HepG2 (cell line): Measurements from ENCODE around the gene KPNB1. TPM values are rescaled to one million over a fixed set of nuclear protein-coding genes. Genes with fewer than 3 reads are reported as not detected.

Experiments
- CHD4 ChIP-seq: fragments of 200-600 bp; sonication (generic); IDR thresholded peaks from 2 replicates; pipeline ENCODE4 v1.7.0; 2017; ENCODE audit warnings: mild to moderate bottlenecking, low read length, borderline replicate concordance
- KAT8 ChIP-seq: IDR thresholded peaks from 2 replicates; pipeline ENCODE4 v1.6.1; 2016; ENCODE audit warnings: missing genetic modification reagents, missing compliant biosample characterization
- MATR3 ChIP-seq: sonication (generic); formaldehyde crosslinking; IDR thresholded peaks from 2 replicates; pipeline ENCODE4 v1.4.0; 2020; ENCODE audit warnings: missing genetic modification reagents
- PCBP2 ChIP-seq: fragments of 200-400 bp; formaldehyde crosslinking; optimal IDR thresholded peaks from 2 replicates; pipeline ENCODE3; 2018; ENCODE audit warnings: low read length, low read depth; ENCODE audit not compliant: poor library complexity, severe bottlenecking
- PHF8 ChIP-seq: sonication (generic); formaldehyde crosslinking; IDR thresholded peaks from 2 replicates; pipeline ENCODE4 v1.5.0; 2020; ENCODE audit warnings: missing genetic modification reagents
- ZNF354B ChIP-seq: sonication (generic); formaldehyde crosslinking; IDR thresholded peaks from 2 replicates; pipeline ENCODE4 v1.8.0; 2022; ENCODE audit warnings: mild to moderate bottlenecking, missing genetic modification reagents
- ZNF546 ChIP-seq: sonication (generic); formaldehyde crosslinking; conservative IDR thresholded peaks from 2 replicates; pipeline ENCODE4 v1.8.1; 2023; ENCODE audit warnings: mild to moderate bottlenecking, missing genetic modification reagents
- ZNF562 ChIP-seq: sonication (generic); formaldehyde crosslinking; IDR thresholded peaks from 2 replicates; pipeline ENCODE4 v1.8.0; 2022; ENCODE audit warnings: missing genetic modification reagents, borderline replicate concordance
- ZNF660 ChIP-seq: sonication (generic); formaldehyde crosslinking; IDR thresholded peaks from 2 replicates; pipeline ENCODE4 v1.5.1; 2020; ENCODE audit warnings: mild to moderate bottlenecking, low read depth, missing genetic modification reagents, borderline replicate concordance
- polyA plus RNA-seq, 8 experiments: library from polyadenylated mRNA; depleted of rRNA in 3 of 8; stranded (reverse) in 7 of 8; unstranded in 1 of 8; fragments of >200 nt; fragmentation: Illumina TruSeq in 4 of 8; extraction: Trizol in 4 of 8; gene quantifications; 2 replicates each; pipeline versions ENCODE4 v1.2.1 to v1.2.3, GENCODE V29; 2011 to 2016; ENCODE audit warnings: low read depth in 4 of 8, missing spikeins in 1 of 8, mixed read lengths in 1 of 8; ENCODE audit not compliant: insufficient read depth in 1 of 8
- total RNA-seq, 5 experiments: library from RNA; depleted of rRNA; stranded (reverse); fragments of >200 nt; fragmentation: Illumina TruSeq; extraction: Trizol; gene quantifications; 2 replicates each; pipeline ENCODE4 v1.2.3, GENCODE V29; 2016; ENCODE audit warnings: low read depth in 1 of 5
- TF ChIP-seq, protein P1 (sequence below), 2 experiments: sonication (generic) in 1 of 2; formaldehyde crosslinking in 1 of 2; IDR thresholded peaks; 2 replicates each; pipeline versions ENCODE4 v1.6.1 to v1.9.0; 2014 to 2022; ENCODE audit warnings: antibody characterized with exemption in 1 of 2, borderline replicate concordance in 1 of 2, inconsistent platforms in 1 of 2, low read depth in 1 of 2, missing genetic modification reagents in 1 of 2
- TF ChIP-seq, protein P2 (sequence below): IDR thresholded peaks from 2 replicates; pipeline ENCODE4 v1.6.1; 2016; ENCODE audit warnings: low read depth, missing genetic modification reagents, missing compliant biosample characterization
- TF ChIP-seq, protein P3 (sequence below): sonication (generic); formaldehyde crosslinking; IDR thresholded peaks from 2 replicates; pipeline ENCODE4 v1.5.0; 2020; ENCODE audit warnings: mild to moderate bottlenecking, missing genetic modification reagents
- TF ChIP-seq, protein P4 (sequence below): sonication (generic); formaldehyde crosslinking; IDR thresholded peaks from 2 replicates; pipeline ENCODE4 v1.4.0; 2020; ENCODE audit warnings: missing genetic modification reagents

Gene KPNB1
- total and polyA plus RNA-seq, 2 of the 13 experiments (the other 11 are each of a cell fraction or from before 2014, with no cell fraction given), result 164 to 424 TPM

DNA sequence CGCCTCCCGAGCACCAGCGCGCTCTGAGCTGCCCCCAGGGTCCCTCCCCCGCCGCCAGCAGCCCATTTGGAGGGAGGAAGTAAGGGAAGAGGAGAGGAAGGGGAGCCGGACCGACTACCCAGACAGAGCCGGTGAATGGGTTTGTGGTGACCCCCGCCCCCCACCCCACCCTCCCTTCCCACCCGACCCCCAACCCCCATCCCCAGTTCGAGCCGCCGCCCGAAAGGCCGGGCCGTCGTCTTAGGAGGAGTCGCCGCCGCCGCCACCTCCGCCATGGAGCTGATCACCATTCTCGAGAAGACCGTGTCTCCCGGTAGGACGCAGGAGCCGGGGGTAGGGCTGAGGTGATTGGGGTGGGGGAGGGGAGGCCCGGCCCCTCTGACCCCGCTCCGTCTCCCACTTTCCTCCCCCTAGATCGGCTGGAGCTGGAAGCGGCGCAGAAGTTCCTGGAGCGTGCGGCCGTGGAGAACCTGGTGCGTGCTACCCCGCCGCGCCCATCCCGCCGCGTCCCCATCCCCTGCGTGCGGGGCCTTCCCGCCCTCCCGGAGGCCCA, 329 bp downstream of the KPNB1 start (continued):
- TF ChIP-seq, protein P1, sequence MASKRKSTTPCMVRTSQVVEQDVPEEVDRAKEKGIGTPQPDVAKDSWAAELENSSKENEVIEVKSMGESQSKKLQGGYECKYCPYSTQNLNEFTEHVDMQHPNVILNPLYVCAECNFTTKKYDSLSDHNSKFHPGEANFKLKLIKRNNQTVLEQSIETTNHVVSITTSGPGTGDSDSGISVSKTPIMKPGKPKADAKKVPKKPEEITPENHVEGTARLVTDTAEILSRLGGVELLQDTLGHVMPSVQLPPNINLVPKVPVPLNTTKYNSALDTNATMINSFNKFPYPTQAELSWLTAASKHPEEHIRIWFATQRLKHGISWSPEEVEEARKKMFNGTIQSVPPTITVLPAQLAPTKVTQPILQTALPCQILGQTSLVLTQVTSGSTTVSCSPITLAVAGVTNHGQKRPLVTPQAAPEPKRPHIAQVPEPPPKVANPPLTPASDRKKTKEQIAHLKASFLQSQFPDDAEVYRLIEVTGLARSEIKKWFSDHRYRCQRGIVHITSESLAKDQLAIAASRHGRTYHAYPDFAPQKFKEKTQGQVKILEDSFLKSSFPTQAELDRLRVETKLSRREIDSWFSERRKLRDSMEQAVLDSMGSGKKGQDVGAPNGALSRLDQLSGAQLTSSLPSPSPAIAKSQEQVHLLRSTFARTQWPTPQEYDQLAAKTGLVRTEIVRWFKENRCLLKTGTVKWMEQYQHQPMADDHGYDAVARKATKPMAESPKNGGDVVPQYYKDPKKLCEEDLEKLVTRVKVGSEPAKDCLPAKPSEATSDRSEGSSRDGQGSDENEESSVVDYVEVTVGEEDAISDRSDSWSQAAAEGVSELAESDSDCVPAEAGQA (IDR thresholded peaks at IDR 0.05; ENCODE audit: low read depth), result no peak
- TF ChIP-seq, protein P1 (CRISPR knock-in tag; IDR thresholded peaks at IDR 0.05; ENCODE audit: borderline replicate concordance), result peak; percentile 26
- peak; percentile 92 for TF ChIP-seq PCBP2
- TF ChIP-seq ZNF546, result peak; percentile 65; the same call in 1 of the 2 replicates
- peak; percentile 58 for TF ChIP-seq PHF8 (CRISPR knock-in tag)
- no peak for TF ChIP-seq CHD4
- TF ChIP-seq, protein P2, sequence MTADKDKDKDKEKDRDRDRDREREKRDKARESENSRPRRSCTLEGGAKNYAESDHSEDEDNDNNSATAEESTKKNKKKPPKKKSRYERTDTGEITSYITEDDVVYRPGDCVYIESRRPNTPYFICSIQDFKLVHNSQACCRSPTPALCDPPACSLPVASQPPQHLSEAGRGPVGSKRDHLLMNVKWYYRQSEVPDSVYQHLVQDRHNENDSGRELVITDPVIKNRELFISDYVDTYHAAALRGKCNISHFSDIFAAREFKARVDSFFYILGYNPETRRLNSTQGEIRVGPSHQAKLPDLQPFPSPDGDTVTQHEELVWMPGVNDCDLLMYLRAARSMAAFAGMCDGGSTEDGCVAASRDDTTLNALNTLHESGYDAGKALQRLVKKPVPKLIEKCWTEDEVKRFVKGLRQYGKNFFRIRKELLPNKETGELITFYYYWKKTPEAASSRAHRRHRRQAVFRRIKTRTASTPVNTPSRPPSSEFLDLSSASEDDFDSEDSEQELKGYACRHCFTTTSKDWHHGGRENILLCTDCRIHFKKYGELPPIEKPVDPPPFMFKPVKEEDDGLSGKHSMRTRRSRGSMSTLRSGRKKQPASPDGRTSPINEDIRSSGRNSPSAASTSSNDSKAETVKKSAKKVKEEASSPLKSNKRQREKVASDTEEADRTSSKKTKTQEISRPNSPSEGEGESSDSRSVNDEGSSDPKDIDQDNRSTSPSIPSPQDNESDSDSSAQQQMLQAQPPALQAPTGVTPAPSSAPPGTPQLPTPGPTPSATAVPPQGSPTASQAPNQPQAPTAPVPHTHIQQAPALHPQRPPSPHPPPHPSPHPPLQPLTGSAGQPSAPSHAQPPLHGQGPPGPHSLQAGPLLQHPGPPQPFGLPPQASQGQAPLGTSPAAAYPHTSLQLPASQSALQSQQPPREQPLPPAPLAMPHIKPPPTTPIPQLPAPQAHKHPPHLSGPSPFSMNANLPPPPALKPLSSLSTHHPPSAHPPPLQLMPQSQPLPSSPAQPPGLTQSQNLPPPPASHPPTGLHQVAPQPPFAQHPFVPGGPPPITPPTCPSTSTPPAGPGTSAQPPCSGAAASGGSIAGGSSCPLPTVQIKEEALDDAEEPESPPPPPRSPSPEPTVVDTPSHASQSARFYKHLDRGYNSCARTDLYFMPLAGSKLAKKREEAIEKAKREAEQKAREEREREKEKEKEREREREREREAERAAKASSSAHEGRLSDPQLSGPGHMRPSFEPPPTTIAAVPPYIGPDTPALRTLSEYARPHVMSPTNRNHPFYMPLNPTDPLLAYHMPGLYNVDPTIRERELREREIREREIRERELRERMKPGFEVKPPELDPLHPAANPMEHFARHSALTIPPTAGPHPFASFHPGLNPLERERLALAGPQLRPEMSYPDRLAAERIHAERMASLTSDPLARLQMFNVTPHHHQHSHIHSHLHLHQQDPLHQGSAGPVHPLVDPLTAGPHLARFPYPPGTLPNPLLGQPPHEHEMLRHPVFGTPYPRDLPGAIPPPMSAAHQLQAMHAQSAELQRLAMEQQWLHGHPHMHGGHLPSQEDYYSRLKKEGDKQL (CRISPR knock-in tag), result no peak
- TF ChIP-seq MATR3 (CRISPR knock-in tag), result no peak
- no peak for TF ChIP-seq KAT8 (CRISPR knock-in tag)
- no peak for TF ChIP-seq ZNF660
- TF ChIP-seq, protein P3, sequence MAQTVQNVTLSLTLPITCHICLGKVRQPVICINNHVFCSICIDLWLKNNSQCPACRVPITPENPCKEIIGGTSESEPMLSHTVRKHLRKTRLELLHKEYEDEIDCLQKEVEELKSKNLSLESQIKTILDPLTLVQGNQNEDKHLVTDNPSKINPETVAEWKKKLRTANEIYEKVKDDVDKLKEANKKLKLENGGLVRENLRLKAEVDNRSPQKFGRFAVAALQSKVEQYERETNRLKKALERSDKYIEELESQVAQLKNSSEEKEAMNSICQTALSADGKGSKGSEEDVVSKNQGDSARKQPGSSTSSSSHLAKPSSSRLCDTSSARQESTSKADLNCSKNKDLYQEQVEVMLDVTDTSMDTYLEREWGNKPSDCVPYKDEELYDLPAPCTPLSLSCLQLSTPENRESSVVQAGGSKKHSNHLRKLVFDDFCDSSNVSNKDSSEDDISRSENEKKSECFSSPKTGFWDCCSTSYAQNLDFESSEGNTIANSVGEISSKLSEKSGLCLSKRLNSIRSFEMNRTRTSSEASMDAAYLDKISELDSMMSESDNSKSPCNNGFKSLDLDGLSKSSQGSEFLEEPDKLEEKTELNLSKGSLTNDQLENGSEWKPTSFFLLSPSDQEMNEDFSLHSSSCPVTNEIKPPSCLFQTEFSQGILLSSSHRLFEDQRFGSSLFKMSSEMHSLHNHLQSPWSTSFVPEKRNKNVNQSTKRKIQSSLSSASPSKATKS, result 0 out of 2 replicates have a peak, but pooled peaks have one; percentile 11
- 0 out of 2 replicates have a peak, but pooled peaks have one; percentile 77 for TF ChIP-seq ZNF562 (CRISPR knock-in tag)
- no peak for TF ChIP-seq ZNF354B (CRISPR knock-in tag)
- TF ChIP-seq, protein P4, sequence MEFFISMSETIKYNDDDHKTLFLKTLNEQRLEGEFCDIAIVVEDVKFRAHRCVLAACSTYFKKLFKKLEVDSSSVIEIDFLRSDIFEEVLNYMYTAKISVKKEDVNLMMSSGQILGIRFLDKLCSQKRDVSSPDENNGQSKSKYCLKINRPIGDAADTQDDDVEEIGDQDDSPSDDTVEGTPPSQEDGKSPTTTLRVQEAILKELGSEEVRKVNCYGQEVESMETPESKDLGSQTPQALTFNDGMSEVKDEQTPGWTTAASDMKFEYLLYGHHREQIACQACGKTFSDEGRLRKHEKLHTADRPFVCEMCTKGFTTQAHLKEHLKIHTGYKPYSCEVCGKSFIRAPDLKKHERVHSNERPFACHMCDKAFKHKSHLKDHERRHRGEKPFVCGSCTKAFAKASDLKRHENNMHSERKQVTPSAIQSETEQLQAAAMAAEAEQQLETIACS (CRISPR knock-in tag), result no peak
